ENCODE results near the gene ABHD18. TPM values are rescaled to one million over a fixed set of nuclear protein-coding genes. Genes with fewer than 3 reads are reported as not detected.
A peak's percentile ranks its signal among the peaks of the same experiment; 100 is the strongest.
"Not testable (repeated sequence)": the region's sequence is repeated elsewhere in the genome, so short reads cannot be mapped to it uniquely, and the experiment has no call there.

ABHD18 gene
- total and polyA plus RNA-seq, 8 donors = 3.1 to 27.2 (median 11.2) TPM

GRCh38 chr4:128061566-128062536, 96.6 kb downstream of the ABHD18 start:
- peak; percentile 62 to 87 for DNase-seq
- TF ChIP-seq POLR2AphosphoS5 (IDR thresholded peaks at IDR 0.05) (peak in 2 of 3 donors; percentile 24 to 50), EP300 (IDR thresholded peaks at IDR 0.05) (no peak)
- WGBS, 5 donors = 0 to 1% (median 0%) methylated on average over 20 to 100 of the region's 101 CpGs
- Histone ChIP-seq H3K4me1 (peaks cover 6 to 33% (median 22%) of the 10 kb centered on the region in 4 donors), H3K36me3 (no peaks in the 10 kb centered on the region), H3K4me3 (peak overlapping the region; percentile 80 to 88 (median 84)), H3K9me3 (no peaks in the 10 kb centered on the region), H3K27ac (peak overlapping the region; percentile 91 to 98 (median 96)), H3K27me3 (no peaks in the 10 kb centered on the region)
- intact Hi-C loops (cut with DNase I; ENCODE audit: low total_unique reads) = loop anchor here (10.0 kb wide), 1 partner anchor 97 kb away; the partner anchor contains the start of genes ABHD18 and MFSD8

GRCh38 chr4:128066453-128066820, 101.2 kb downstream of the ABHD18 start:
- 92 to 98% (median 96%) methylated on average over 9 to 10 of the region's 10 CpGs for WGBS, 5 donors
- H3K36me3 ChIP-seq, H3K4me3 ChIP-seq, H3K27ac ChIP-seq, H3K9me3 ChIP-seq, DNase-seq, H3K27me3 ChIP-seq: not testable (repeated sequence)
- H3K4me1 ChIP-seq = peaks cover 6 to 27% (median 18%) of the 10 kb centered on the region in 4 donors
- intact Hi-C loops (cut with DNase I; ENCODE audit: low total_unique reads) = loop anchor here (10.0 kb wide), 1 partner anchor 102 kb away; the partner anchor contains the start of genes ABHD18 and MFSD8

- DNase-seq = no peak
- intact Hi-C loops (cut with DNase I; ENCODE audit: low total_unique reads) = loop anchor here (10.0 kb wide), 1 partner anchor 104 kb away; the partner anchor contains the start of genes ABHD18 and MFSD8
- WGBS, 5 donors = 90 to 95% (median 90%) methylated on average over 3 of the region's 3 CpGs
These were observed 103.7 kb downstream of the ABHD18 start for GRCh38 chr4:128068918-128069317.

GRCh38 chr4:128076464-128076863, 111.3 kb downstream of the ABHD18 start:
- no peak overlapping the region for H3K4me3 ChIP-seq

More at GRCh38 chr4:128068918-128069317, 103.7 kb downstream of the ABHD18 start:
- Histone ChIP-seq H3K27ac (no peak overlapping the region), H3K36me3 (no peaks in the 10 kb centered on the region), H3K9me3 (no peaks in the 10 kb centered on the region), H3K27me3 (no peaks in the 10 kb centered on the region), H3K4me1 (peaks cover 0 to 11% (median 5%) of the 10 kb centered on the region in 4 donors), H3K4me3 (no peak overlapping the region)
- TF ChIP-seq POLR2AphosphoS5 (IDR thresholded peaks at IDR 0.05) (no peak), CTCF (IDR thresholded peaks at IDR 0.05) (no peak), POLR2A (IDR thresholded peaks at IDR 0.05) (no peak), EP300 (IDR thresholded peaks at IDR 0.05) (no peak)

More at GRCh38 chr4:128076464-128076863, 111.3 kb downstream of the ABHD18 start:
- TF ChIP-seq CTCF (IDR thresholded peaks at IDR 0.05) = no peak
- Histone ChIP-seq H3K4me1 (no peaks in the 10 kb centered on the region), H3K27ac (no peak overlapping the region), H3K36me3 (peaks cover 0 to 56% (median 30%) of the 10 kb centered on the region in 4 donors), H3K9me3 (no peaks in the 10 kb centered on the region), H3K27me3 (no peaks in the 10 kb centered on the region)
- intact Hi-C loops (cut with DNase I; ENCODE audit: low total_unique reads) = no loop called here
- DNase-seq = no peak
- 83 to 95% (median 90%) methylated on average over 4 of the region's 4 CpGs for WGBS, 5 donors

Other genes starting within 250 kb of the ABHD18 start
- not detected for gene SLC25A31, start 235.0 kb upstream of the ABHD18 start, total RNA-seq
- gene SLC25A31, start 235.0 kb upstream of the ABHD18 start, polyA plus RNA-seq = not detected
- gene HSPA4L, start 183.1 kb upstream of the ABHD18 start, total RNA-seq = 10 to 100 TPM in 1 of 5 donors, 1 to 10 TPM in 3, under 1 TPM in 1; 0.87 to 17.0 (median 3.7) TPM
- gene HSPA4L, start 183.1 kb upstream of the ABHD18 start, polyA plus RNA-seq = 1 to 10 TPM in 2 of 3 donors, under 1 TPM in 1; 0.56 to 2.8 (median 1.2) TPM
- 10 to 100 TPM in 2 of 5 donors, 1 to 10 TPM in 3; 1.2 to 13.8 (median 9.9) TPM for gene PLK4, start 84.5 kb upstream of the ABHD18 start, total RNA-seq
- 1 to 10 TPM; 1.5 to 3.2 (median 2.0) TPM for gene PLK4, start 84.5 kb upstream of the ABHD18 start, polyA plus RNA-seq
- 10 to 100 TPM in 3 of 5 donors, 1 to 10 TPM in 2; 1.8 to 65.9 (median 21.0) TPM for gene MFSD8, start 233 bp upstream of the ABHD18 start, total RNA-seq
- gene MFSD8, start 233 bp upstream of the ABHD18 start, polyA plus RNA-seq = 10 to 100 TPM in 1 of 3 donors, 1 to 10 TPM in 2; 4.0 to 15.8 (median 4.0) TPM
- 100 to 1,000 TPM in 1 of 5 donors, 10 to 100 TPM in 3, 1 to 10 TPM in 1; 2.3 to 113 (median 40.7) TPM for gene LARP1B, start 95.9 kb downstream of the ABHD18 start, total RNA-seq
- gene LARP1B, start 95.9 kb downstream of the ABHD18 start, polyA plus RNA-seq = 10 to 100 TPM; 10.7 to 17.4 (median 13.4) TPM

All from stomach (tissue), 9 donors.